ENCODE results near the gene POLR2L. TPM values are rescaled to one million over a fixed set of nuclear protein-coding genes. Genes with fewer than 3 reads are reported as not detected.

POLR2L gene
- total RNA-seq, 4 donors from 2014 or later: 45.6 to 90.3 (median 64.7) TPM

DNA sequence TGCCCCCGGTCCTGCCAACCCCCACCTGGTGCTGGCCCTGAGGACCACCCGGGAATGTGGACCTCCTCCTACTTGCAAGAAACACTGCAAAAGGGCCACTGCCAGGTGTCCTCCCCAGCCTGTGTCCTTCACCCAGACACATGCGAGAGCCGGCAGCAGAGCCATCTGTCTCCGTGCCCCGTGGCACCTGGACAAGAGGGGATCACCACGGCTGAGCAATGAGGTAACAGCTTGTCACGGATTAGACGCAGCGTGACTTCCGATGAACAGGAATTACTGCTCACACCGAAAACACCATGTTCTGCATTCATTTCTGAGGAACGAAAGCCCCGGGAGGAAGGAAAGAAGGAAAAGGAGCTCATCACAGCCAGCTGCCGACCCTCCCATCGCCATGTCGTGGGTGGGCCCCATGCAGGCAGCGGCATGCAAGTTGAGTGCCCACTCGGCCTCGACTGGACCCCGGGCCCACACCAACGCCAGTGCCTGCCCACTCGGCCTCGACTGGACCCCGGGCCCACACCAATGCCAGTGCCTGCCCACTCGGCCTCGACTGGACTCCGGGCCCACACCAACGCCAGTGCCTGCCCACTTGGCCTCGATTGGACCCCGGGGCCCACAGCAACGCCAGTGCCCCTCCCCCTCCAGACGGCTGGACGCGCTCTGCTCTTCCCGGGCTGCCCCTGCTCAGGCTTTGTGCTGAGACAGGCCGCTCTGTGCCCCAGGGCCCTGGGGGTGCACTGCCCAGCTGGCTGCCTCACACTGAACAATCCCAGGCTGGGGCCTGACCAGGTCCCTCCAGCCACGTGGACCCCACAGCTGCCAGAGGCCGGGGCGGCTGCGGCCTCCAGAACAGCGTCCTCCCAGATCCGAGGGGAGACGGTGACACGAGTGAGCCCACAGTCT is 46.2 kb upstream of the POLR2L start:
- H3K4me3 ChIP-seq: no peak overlapping the region
- H3K9me3 ChIP-seq: no peaks in the 10 kb centered on the region
- intact Hi-C loops (cut with DNase I): no loop called here
- no peak for DNase-seq
- no peaks in the 10 kb centered on the region for H3K4me1 ChIP-seq
- TF ChIP-seq POLR2A (IDR thresholded peaks at IDR 0.05): no peak
- TF ChIP-seq, protein P1, sequence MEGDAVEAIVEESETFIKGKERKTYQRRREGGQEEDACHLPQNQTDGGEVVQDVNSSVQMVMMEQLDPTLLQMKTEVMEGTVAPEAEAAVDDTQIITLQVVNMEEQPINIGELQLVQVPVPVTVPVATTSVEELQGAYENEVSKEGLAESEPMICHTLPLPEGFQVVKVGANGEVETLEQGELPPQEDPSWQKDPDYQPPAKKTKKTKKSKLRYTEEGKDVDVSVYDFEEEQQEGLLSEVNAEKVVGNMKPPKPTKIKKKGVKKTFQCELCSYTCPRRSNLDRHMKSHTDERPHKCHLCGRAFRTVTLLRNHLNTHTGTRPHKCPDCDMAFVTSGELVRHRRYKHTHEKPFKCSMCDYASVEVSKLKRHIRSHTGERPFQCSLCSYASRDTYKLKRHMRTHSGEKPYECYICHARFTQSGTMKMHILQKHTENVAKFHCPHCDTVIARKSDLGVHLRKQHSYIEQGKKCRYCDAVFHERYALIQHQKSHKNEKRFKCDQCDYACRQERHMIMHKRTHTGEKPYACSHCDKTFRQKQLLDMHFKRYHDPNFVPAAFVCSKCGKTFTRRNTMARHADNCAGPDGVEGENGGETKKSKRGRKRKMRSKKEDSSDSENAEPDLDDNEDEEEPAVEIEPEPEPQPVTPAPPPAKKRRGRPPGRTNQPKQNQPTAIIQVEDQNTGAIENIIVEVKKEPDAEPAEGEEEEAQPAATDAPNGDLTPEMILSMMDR (IDR thresholded peaks at IDR 0.05): no peak
- no peak overlapping the region for H3K27ac ChIP-seq
- peaks cover 0 to 74% (median 7%) of the 10 kb centered on the region in 3 donors for H3K36me3 ChIP-seq
- 81 to 82% methylated on average over 11 to 30 of the region's 45 CpGs for WGBS, 2 donors
- H3K27me3 ChIP-seq: no peaks in the 10 kb centered on the region

DNA sequence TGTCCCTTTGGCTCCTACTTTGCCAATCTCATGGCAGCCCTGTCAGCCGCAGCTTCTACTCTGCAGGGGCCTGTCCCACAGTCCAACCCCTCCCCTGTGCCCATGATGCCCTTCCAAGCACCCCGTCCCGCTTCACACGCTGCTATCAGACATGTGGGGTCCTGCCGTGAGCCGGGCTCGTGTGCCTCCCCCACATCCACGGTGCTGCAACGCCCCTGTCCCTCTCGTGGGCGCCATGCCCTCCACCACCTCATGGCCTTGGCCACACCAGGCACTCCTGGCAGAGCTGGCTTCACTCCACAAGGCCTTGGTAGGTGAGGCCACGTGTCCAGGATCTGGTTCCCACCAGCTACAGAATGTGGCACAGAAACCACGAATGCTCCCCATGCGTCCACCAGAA is 45.3 kb upstream of the POLR2L start:
- H3K27ac ChIP-seq: no peak overlapping the region
- no peak for TF ChIP-seq POLR2A (IDR thresholded peaks at IDR 0.05)
- TF ChIP-seq, protein P1 (IDR thresholded peaks at IDR 0.05): no peak
- no peak overlapping the region for H3K4me3 ChIP-seq
- intact Hi-C loops (cut with DNase I): no loop called here
- no peaks in the 10 kb centered on the region for H3K9me3 ChIP-seq
- no peaks in the 10 kb centered on the region for H3K27me3 ChIP-seq
- 97% methylated on average over 8 to 10 of the region's 14 CpGs for WGBS, 2 donors
- no peak for DNase-seq
- no peaks in the 10 kb centered on the region for H3K4me1 ChIP-seq
- H3K36me3 ChIP-seq: peaks cover 6 to 84% (median 7%) of the 10 kb centered on the region in 3 donors

DNA sequence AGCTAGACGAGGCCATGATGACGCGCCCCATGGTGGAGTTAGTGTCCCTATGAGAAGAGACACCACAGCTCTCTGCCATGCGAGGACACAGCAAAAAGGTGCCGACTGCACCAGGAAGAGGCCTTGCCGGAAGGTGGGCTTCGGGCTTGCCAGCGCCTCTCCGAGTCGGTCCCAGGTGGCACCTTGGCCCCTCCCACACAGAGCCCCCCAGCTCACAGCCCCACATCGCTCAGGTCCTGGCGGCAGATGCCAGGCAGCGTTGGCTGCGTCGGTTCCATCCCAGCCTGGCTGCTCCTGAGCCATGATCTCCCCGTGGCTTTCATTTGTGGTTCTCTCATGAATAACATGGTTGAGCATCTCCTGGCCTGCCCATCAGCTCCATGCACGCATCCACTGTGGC is 44.2 kb upstream of the POLR2L start:
- Histone ChIP-seq H3K9me3 (no peaks in the 10 kb centered on the region), H3K4me3 (no peak overlapping the region), H3K27me3 (no peaks in the 10 kb centered on the region), H3K36me3 (peaks cover 6 to 94% (median 7%) of the 10 kb centered on the region in 3 donors), H3K27ac (no peak overlapping the region), H3K4me1 (no peaks in the 10 kb centered on the region)
- DNase-seq: no peak
- TF ChIP-seq, protein P1 (IDR thresholded peaks at IDR 0.05): no peak
- no peak for TF ChIP-seq POLR2A (IDR thresholded peaks at IDR 0.05)
- 90 to 99% methylated on average over 14 to 17 of the region's 17 CpGs for WGBS, 2 donors
- intact Hi-C loops (cut with DNase I): no loop called here

DNA sequence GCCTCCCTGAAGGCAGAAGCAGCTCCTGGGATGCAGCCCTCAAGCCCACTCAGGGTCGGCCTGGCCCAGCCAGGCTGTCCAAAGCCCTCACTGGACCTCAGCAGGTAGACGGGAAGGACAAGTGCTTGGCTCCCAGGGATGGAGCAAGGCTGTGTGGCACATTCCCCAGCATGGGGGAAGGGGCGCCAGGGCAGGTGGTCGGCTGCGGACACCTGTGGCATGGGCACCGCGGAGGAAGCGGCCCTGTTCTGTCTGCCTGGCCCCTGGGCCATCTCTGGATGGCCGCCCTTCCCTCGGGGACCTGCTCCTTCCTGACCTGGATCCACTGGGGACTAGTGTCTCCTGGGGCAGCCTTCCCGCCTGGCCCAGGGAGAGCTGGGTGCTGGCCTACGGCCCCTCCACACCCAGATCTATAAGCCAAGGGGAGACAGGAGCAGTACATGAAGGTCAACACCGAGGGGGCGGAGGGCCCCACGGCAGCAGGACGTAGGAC is 42.3 kb upstream of the POLR2L start:
- intact Hi-C loops (cut with DNase I): no loop called here
- Histone ChIP-seq H3K4me3 (no peak overlapping the region), H3K27me3 (no peaks in the 10 kb centered on the region), H3K36me3 (peaks cover 6 to 95% (median 15%) of the 10 kb centered on the region in 3 donors), H3K4me1 (no peaks in the 10 kb centered on the region), H3K9me3 (no peaks in the 10 kb centered on the region), H3K27ac (no peak overlapping the region)
- TF ChIP-seq POLR2A (IDR thresholded peaks at IDR 0.05): no peak
- TF ChIP-seq, protein P1 (IDR thresholded peaks at IDR 0.05): no peak
- DNase-seq: no peak
- 50 to 68% methylated on average over 2 to 4 of the region's 16 CpGs for WGBS, 2 donors

DNA sequence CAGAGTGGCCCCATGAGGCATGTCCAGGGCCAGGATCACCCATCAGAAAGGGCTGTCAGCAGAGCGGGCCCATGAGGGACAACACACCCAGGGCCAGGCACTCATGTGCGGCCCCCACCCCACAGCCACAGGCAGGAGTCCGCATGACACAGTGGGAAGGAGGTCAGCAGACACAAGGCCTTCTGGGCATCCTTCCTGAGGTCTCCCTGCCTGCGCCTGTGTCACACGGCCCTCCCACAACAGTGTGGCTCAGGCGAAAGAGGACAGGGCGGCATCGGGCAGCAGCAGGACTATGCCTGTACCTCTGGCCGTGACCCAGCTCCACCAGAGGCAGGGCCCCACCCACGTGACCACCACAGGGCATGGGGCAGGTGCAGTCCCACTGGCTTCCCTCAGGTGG is 41.2 kb upstream of the POLR2L start:
- H3K4me1 ChIP-seq: no peaks in the 10 kb centered on the region
- H3K36me3 ChIP-seq: peaks cover 6 to 95% (median 15%) of the 10 kb centered on the region in 3 donors
- WGBS, 2 donors: no CpG with 5 or more reads among the region's 10 CpGs
- H3K4me3 ChIP-seq: no peak overlapping the region
- H3K9me3 ChIP-seq: no peaks in the 10 kb centered on the region
- no peak overlapping the region for H3K27ac ChIP-seq
- TF ChIP-seq POLR2A (IDR thresholded peaks at IDR 0.05): no peak
- TF ChIP-seq, protein P1 (IDR thresholded peaks at IDR 0.05): no peak
- DNase-seq: no peak
- no peaks in the 10 kb centered on the region for H3K27me3 ChIP-seq
- intact Hi-C loops (cut with DNase I): no loop called here
